CD4-positive, CD25-positive, alpha-beta regulatory T cell (primary cell): ENCODE data around the gene PI4KB. TPM values are rescaled to one million over a fixed set of nuclear protein-coding genes. Genes with fewer than 3 reads are reported as not detected.

Experiments used
- ATAC-seq, 2 donors: fragments of 150-1000 bp; cut with Tn5 transposase; one replicate each; pipeline ENCODE4 v1.10.0; 2021; ENCODE audit warnings: low read depth in 2 of 2, moderate number of reproducible peaks in 2 of 2, moderate library complexity in 1 of 2
- DNase-seq, 3 donors: peaks; one replicate each; pipeline versions ENCODE4 v3.0.0 to v3.0.0-alpha.2; 2012 to 2022; ENCODE audit warnings: mixed read lengths in 1 of 3
- H3K27ac ChIP-seq: one replicate; pipeline ENCODE4 v1.7.0; 2013; ENCODE audit warnings: mild to moderate bottlenecking, low read length; ENCODE audit not compliant: insufficient read depth, poor library complexity, severe bottlenecking
- H3K27me3 ChIP-seq: one replicate; pipeline ENCODE4 v1.7.0; 2013; ENCODE audit warnings: low read length; ENCODE audit not compliant: control insufficient read depth, insufficient read depth
- H3K36me3 ChIP-seq: one replicate; pipeline ENCODE4 v1.7.0; 2013; ENCODE audit warnings: mild to moderate bottlenecking, low read length, moderate library complexity; ENCODE audit not compliant: control insufficient read depth, insufficient read depth
- H3K4me1 ChIP-seq: 2 replicates; pipeline ENCODE4 v1.7.0; 2013; ENCODE audit warnings: mild to moderate bottlenecking, low read length; ENCODE audit not compliant: insufficient read depth, control insufficient read depth, poor library complexity, severe bottlenecking
- H3K4me3 ChIP-seq: one replicate; pipeline ENCODE4 v1.7.0; 2013; ENCODE audit warnings: low read depth, mild to moderate bottlenecking, low read length, moderate library complexity
- H3K9me3 ChIP-seq, 2 experiments: 1 replicate in 1 of 2; 2 replicates in 1 of 2; pipeline ENCODE4 v1.7.0; 2013; ENCODE audit warnings: low read length in 2 of 2, mild to moderate bottlenecking in 1 of 2, moderate library complexity in 1 of 2; ENCODE audit not compliant: control insufficient read depth in 2 of 2
- H3K27ac Mint-ChIP-seq, 3 donors: one replicate each; pipeline ENCODE4 v1.8.0; 2020 to 2022; ENCODE audit warnings: mild to moderate bottlenecking in 3 of 3, mixed read lengths in 3 of 3, moderate library complexity in 2 of 3
- H3K27me3 Mint-ChIP-seq: one replicate; pipeline ENCODE4 v1.8.0; 2022; ENCODE audit warnings: mild to moderate bottlenecking, mixed read lengths
- H3K36me3 Mint-ChIP-seq: one replicate; pipeline ENCODE4 v1.8.0; 2020; ENCODE audit warnings: mixed read lengths
- H3K4me1 Mint-ChIP-seq, 4 donors: one replicate each; pipeline ENCODE4 v1.8.0; 2020 to 2022; ENCODE audit warnings: mixed read lengths in 4 of 4, mild to moderate bottlenecking in 1 of 4
- H3K4me3 Mint-ChIP-seq, 4 donors: one replicate each; pipeline ENCODE4 v1.8.0; 2020 to 2022; ENCODE audit warnings: mild to moderate bottlenecking in 4 of 4, mixed read lengths in 4 of 4, moderate library complexity in 3 of 4
- H3K9me3 Mint-ChIP-seq, 7 donors: one replicate each; pipeline ENCODE4 v1.8.0; 2020 to 2022; ENCODE audit warnings: mixed read lengths in 7 of 7, mild to moderate bottlenecking in 3 of 7, moderate library complexity in 2 of 7
- polyA plus RNA-seq, 4 donors: library from polyadenylated mRNA; unstranded; fragments of 300-500 nt; fragmentation: Illumina TruSeq; gene quantifications; one replicate each; pipeline ENCODE4 v1.2.3, GENCODE V29; 2021
- total RNA-seq: library from RNA; stranded (reverse); gene quantifications from one replicate; pipeline ENCODE4 v1.2.3, GENCODE V29; 2022

The PI4KB gene
- total and polyA plus RNA-seq, 5 donors from 2014 or later = 48.4 to 73.5 (median 54.8) TPM

- no peaks in the 10 kb centered on the region for H3K9me3 Mint-ChIP-seq
- H3K4me1 Mint-ChIP-seq = peaks cover 11 to 52% (median 37%) of the 10 kb centered on the region in 4 donors
- peak overlapping the region; percentile 70 to 93 (median 77) for H3K27ac Mint-ChIP-seq
- no peak overlapping the region for H3K27ac ChIP-seq
- H3K36me3 ChIP-seq = peaks cover 73% of the 10 kb centered on the region
- H3K9me3 ChIP-seq = no peaks in the 10 kb centered on the region
- no peak overlapping the region for H3K4me3 ChIP-seq
- H3K4me3 Mint-ChIP-seq = peak overlapping the region in 1 of 4 donors; percentile 52
- H3K27me3 ChIP-seq = no peaks in the 10 kb centered on the region
- peaks cover 17% of the 10 kb centered on the region for H3K4me1 ChIP-seq
- DNase-seq = no peak
- no peak for ATAC-seq
- H3K27me3 Mint-ChIP-seq = no peaks in the 10 kb centered on the region
- H3K36me3 Mint-ChIP-seq = peaks cover 52% of the 10 kb centered on the region
Observed at GRCh38 chr1:151312411-151312810, 14.8 kb downstream of the PI4KB start.

DNA sequence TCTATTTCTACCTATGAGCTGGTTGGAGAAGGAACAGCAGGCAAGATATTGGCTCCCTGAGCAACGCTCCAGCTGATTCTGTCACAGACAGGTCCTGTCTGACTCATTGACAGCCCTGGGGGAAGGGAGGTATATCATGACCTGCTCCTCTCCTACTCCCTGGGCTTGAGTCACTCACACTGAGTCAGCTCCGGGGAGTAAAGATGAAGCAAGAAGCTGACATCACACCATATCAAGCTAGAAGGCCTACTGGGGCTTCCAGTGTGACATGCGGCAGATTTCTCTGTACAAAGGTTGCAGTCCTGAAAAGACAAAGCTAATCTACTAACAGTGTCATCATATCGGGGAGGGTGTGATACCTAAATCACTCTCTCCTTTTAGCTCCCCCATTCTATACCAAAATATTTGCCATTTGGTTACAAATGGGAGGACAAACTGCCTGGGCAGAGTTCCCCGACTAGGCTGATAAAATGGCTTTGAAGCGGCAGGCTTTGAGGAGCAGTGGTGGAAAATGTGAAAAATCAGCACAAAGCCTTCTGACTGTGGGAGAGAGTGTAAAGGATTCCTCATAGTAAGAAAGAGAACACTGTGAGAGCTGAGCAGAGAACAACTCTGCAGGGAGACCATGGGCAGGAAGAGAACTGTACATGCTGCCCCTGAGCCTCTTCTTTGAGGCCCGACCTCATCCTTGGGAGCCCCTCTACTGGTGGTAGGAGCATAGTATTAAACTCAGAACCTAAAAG is 15.5 kb downstream of the PI4KB start:
- Mint-ChIP-seq H3K4me1 (peaks cover 11 to 52% (median 37%) of the 10 kb centered on the region in 4 donors), H3K9me3 (no peaks in the 10 kb centered on the region), H3K36me3 (peaks cover 51% of the 10 kb centered on the region), H3K27me3 (no peaks in the 10 kb centered on the region), H3K4me3 (peak overlapping the region in 2 of 4 donors; percentile 12 to 52), H3K27ac (peak overlapping the region; percentile 70 to 93 (median 77))
- ATAC-seq (peak; percentile 100), DNase-seq (peak in 2 of 3 donors; percentile 18 to 64)
- no peaks in the 10 kb centered on the region for H3K27me3 ChIP-seq
- peak overlapping the region; percentile 10 for H3K4me3 ChIP-seq
- no peaks in the 10 kb centered on the region for H3K9me3 ChIP-seq
- no peak overlapping the region for H3K27ac ChIP-seq
- H3K4me1 ChIP-seq = peaks cover 17% of the 10 kb centered on the region
- H3K36me3 ChIP-seq = peaks cover 76% of the 10 kb centered on the region

- Mint-ChIP-seq H3K4me3 (no peak overlapping the region), H3K27ac (peak overlapping the region in 2 of 3 donors; percentile 77 to 93), H3K27me3 (no peaks in the 10 kb centered on the region), H3K9me3 (no peaks in the 10 kb centered on the region), H3K4me1 (peaks cover 11 to 52% (median 34%) of the 10 kb centered on the region in 4 donors), H3K36me3 (peaks cover 47% of the 10 kb centered on the region)
- no peaks in the 10 kb centered on the region for H3K9me3 ChIP-seq
- DNase-seq (no peak), ATAC-seq (no peak)
- H3K4me3 ChIP-seq = no peak overlapping the region
- peaks cover 17% of the 10 kb centered on the region for H3K4me1 ChIP-seq
- H3K27ac ChIP-seq = no peak overlapping the region
- no peaks in the 10 kb centered on the region for H3K27me3 ChIP-seq
- H3K36me3 ChIP-seq = peaks cover 77% of the 10 kb centered on the region
Observed at GRCh38 chr1:151311011-151311410, 16.2 kb downstream of the PI4KB start.

DNA sequence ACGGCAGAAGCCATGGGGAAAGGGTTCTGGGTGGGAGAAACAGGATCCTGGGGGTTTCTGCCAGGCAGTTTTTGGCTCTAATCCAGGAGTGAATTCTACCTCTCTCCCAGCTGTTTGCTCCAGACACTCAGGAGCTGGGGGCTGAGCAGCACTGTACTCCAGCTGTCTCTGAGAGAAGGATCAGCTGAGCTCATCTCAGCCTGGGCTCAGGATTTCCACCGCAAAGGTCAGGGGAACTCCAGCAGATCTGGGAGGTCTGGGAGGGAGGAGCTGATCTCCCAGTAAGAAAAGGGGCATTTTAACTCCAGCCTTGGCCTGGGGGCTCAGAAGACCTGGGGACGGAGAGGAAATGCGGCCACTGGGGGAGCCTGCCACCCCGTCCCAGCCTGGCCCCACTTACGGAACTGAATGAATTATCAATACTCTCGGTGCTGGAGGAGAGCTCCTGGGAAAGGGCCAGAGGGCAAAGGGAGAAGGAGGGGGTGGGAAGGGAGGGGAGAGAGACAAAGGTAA is 17.3 kb downstream of the PI4KB start:
- peaks cover 48% of the 10 kb centered on the region for H3K36me3 Mint-ChIP-seq
- H3K27ac Mint-ChIP-seq = peak overlapping the region in 2 of 3 donors; percentile 11 to 87

GRCh38 chr1:151294742-151295462 is 32.3 kb downstream of the PI4KB start:
- Histone ChIP-seq H3K36me3 (peaks cover 86% of the 10 kb centered on the region), H3K27me3 (no peaks in the 10 kb centered on the region), H3K4me1 (no peaks in the 10 kb centered on the region), H3K4me3 (no peak overlapping the region), H3K27ac (no peak overlapping the region), H3K9me3 (no peaks in the 10 kb centered on the region)
- peak overlapping the region in 2 of 3 donors; percentile 68 to 83 for H3K27ac Mint-ChIP-seq
- ATAC-seq = no peak
- H3K36me3 Mint-ChIP-seq = peaks cover 38% of the 10 kb centered on the region
- no peak for DNase-seq
- H3K4me3 Mint-ChIP-seq = no peak overlapping the region
- no peaks in the 10 kb centered on the region for H3K9me3 Mint-ChIP-seq
- peaks cover 0 to 5% (median 2%) of the 10 kb centered on the region in 4 donors for H3K4me1 Mint-ChIP-seq
- no peaks in the 10 kb centered on the region for H3K27me3 Mint-ChIP-seq

More for the DNA sequence above, 17.3 kb downstream of the PI4KB start:
- ATAC-seq (no peak), DNase-seq (no peak)
- Mint-ChIP-seq H3K4me3 (no peak overlapping the region), H3K9me3 (no peaks in the 10 kb centered on the region), H3K27me3 (no peaks in the 10 kb centered on the region), H3K4me1 (peaks cover 11 to 43% (median 26%) of the 10 kb centered on the region in 4 donors)
- no peak overlapping the region for H3K4me3 ChIP-seq
- no peaks in the 10 kb centered on the region for H3K27me3 ChIP-seq
- peaks cover 17% of the 10 kb centered on the region for H3K4me1 ChIP-seq
- H3K27ac ChIP-seq = no peak overlapping the region
- H3K36me3 ChIP-seq = peaks cover 79% of the 10 kb centered on the region
- no peaks in the 10 kb centered on the region for H3K9me3 ChIP-seq

DNA sequence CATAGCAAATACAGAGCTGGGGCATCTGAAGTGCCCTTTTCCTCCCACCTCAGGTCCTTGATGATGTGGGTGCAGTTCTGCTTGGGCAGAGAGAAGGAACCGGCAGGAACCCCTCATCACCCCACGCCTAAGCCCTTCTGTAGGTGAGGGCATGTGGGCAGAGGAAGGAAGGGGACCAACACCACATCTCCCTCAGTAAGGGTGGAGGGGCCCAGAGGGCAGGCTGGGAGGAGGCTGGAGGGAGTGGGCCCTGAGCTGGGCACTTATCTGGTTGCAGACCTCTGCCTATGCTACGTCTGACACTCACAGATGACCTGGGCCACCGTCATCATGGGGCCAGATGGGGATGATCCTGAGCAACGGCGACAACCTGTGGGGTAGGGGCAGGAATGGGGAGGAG is 34.1 kb downstream of the PI4KB start:
- DNase-seq = no peak
- Histone ChIP-seq H3K27me3 (no peaks in the 10 kb centered on the region), H3K4me1 (no peaks in the 10 kb centered on the region), H3K9me3 (no peaks in the 10 kb centered on the region), H3K36me3 (peaks cover 80% of the 10 kb centered on the region), H3K4me3 (no peak overlapping the region), H3K27ac (no peak overlapping the region)
- Mint-ChIP-seq H3K4me3 (no peak overlapping the region), H3K4me1 (peaks cover 0 to 13% (median 6%) of the 10 kb centered on the region in 4 donors), H3K27me3 (no peaks in the 10 kb centered on the region), H3K36me3 (peaks cover 31% of the 10 kb centered on the region), H3K27ac (no peak overlapping the region), H3K9me3 (no peaks in the 10 kb centered on the region)
- ATAC-seq = peak in 1 of 2 donors; percentile 14

DNA sequence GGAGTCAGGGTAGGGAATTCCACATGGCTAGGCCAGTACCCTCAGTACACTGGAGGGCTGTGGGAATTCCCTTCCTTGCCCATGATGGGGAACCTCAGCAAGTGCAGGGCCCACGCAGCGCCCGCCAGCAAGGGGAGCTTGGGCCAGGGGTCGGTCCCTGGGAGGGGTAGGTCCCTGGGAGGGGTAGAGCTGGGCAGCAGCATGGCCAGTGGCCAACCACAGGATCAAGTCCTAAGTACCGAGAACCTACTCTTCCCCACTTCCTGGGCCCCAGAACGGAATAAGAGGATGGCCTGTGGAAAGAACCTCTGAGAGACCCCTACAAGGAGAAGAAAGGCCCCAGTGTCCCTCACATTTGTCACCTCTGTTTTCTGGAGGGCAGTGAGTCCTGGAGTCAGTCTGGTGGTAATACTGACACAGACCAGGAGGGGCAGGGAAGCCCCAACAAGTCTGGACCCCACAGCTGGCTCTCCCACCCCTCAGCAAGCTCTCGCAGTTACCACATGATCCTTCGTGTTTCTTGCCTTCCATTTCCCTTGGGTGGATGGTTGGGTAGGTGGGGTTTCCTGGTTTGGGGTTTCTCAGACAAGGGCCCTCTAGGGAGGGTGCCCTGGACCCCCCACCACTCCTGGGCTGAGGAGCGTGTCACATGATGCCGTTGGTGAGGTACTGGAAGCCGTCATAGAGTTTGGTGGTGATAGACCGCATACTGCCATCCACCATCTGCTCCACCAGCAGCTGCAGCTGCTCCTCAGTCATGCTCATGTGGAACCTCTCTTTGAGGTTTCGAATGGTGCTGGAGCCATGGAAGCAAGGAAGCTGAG is 34.8 kb downstream of the PI4KB start:
- H3K27ac Mint-ChIP-seq = peak overlapping the region in 1 of 3 donors; percentile 34
- H3K4me1 Mint-ChIP-seq = peaks cover 0 to 13% (median 6%) of the 10 kb centered on the region in 4 donors
- Histone ChIP-seq H3K4me3 (no peak overlapping the region), H3K27ac (no peak overlapping the region), H3K27me3 (no peaks in the 10 kb centered on the region), H3K36me3 (peaks cover 80% of the 10 kb centered on the region), H3K4me1 (no peaks in the 10 kb centered on the region), H3K9me3 (no peaks in the 10 kb centered on the region)
- H3K27me3 Mint-ChIP-seq = no peaks in the 10 kb centered on the region
- DNase-seq (no peak), ATAC-seq (peak in 1 of 2 donors; percentile 22)
- H3K9me3 Mint-ChIP-seq = no peaks in the 10 kb centered on the region
- H3K36me3 Mint-ChIP-seq = peaks cover 26% of the 10 kb centered on the region
- H3K4me3 Mint-ChIP-seq = no peak overlapping the region
